ENCODE measurements around the gene MCFD2.
"Not testable (repeated sequence)": the region's sequence is repeated elsewhere in the genome, so short reads cannot be mapped to it uniquely, and the experiment has no call there.

MCFD2 gene

DNA sequence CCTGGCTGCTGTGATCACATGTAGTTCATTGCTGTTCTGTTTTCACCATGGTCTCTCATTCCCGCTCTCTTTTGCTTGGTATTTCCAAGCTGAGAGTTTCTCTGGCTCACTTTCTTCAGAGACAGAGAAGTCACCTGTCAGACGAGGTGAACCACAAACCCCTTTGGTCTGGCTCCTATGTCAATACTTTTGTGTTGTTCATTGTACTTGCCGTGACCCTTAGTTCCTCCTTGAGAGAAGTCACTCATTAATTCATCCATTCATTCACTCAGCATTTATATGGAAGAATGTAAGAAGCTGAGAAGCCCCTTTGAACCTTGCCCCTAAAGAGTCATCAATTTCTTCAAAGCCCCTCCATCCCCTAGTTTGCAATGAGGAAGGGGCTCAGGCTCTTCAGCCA is 15.2 kb downstream of the MCFD2 start:
- DNase-seq, result no peak

DNA sequence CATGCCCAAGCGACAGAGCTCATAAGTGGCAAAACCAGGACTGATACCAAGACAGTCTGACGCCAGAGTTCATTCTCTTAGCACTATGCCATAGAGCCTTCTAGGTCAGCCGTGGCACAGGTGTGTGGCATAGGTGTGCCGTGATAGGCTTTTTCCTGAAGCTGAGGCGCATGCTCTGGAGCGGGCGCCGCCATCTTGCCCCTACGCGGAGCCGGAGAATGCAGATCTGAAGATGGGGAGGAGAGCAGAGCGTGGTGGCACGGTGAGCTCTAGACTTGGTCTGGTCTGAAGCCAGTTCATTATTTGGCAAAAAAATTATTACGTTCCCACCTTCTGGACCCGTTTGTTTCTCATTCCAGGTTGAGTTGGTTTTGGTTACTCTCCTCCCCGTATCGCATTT is 16.6 kb downstream of the MCFD2 start:
- no peak for DNase-seq

DNA sequence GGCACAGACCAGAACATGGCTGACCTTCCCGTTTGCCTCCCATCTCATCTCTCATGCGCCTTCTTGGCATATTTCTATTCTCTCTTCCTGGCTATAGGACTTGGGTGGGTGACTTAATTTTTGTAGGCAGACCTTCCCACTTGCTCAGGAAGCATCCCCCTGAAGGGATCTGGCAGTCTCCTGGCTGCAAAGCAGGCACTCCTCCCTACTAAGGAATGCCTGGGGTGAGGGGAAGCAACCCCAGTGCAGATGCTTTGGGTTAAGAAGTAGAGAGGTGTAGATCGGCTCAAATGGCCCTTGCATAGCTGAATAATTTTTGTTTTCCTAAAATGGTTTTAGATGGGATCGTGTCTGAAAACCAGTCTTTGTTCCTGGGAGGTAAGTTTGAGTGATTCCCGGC is 17.6 kb downstream of the MCFD2 start:
- DNase-seq, result no peak

DNA sequence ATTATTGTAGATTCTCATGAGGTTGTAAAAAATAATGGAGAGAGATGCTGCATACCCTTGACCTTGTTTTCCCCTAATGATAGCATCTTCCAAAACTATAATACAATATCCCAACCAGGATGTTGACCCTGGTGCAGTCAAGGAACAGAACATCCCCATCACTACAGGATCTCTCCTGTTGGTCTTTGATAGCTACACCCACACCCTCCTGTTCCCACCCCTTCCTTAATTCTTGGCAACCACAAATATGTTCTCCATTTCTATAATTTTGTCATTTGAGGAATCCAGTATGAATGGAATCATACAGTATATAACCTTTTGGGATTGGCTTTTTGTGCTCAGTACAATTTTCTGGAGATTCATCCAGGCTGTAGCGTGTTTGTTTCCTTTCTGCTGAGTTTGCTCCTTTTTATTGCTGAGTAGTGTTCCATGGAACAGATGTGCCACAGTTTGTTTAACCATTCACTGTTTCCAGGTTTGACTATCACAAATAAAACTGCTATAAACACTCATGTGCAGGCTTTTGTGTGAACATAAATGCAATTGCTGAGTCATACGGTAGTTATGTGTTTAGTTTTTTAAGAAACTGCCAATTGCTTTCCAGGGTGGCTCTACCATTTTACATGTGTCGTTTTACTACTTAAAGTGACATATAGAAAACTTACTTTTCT is 22.2 kb downstream of the MCFD2 start:
- no peak for DNase-seq

DNA sequence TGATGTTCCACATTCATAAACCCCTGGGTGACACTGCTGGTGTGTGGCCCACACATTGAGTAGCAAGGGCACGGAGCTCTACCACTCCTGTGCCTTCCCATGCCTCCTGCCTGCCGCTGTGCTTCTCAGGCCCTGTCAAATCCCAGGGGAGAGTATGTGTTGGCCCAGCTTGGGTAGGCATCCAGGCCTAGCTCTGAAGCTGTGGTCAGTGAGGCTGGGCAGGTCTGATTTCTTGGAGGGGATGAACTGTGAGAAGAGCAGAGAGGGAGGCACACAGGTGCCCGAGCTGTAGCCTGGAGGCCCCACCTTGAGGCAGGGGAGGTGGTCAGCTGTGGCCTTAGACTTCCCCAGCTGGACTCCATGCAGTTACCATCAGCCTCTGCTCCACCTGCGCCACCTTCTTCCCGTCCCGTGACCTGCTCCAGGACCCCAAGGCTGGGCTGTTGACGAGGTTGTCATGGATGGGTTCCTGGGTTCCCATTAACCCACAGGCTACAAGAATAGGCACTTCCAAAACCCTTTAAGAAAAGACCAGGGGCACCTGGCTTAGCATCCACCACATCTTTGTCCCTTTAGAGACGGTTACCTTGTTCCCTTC is 23.6 kb downstream of the MCFD2 start:
- no peak for DNase-seq

DNA sequence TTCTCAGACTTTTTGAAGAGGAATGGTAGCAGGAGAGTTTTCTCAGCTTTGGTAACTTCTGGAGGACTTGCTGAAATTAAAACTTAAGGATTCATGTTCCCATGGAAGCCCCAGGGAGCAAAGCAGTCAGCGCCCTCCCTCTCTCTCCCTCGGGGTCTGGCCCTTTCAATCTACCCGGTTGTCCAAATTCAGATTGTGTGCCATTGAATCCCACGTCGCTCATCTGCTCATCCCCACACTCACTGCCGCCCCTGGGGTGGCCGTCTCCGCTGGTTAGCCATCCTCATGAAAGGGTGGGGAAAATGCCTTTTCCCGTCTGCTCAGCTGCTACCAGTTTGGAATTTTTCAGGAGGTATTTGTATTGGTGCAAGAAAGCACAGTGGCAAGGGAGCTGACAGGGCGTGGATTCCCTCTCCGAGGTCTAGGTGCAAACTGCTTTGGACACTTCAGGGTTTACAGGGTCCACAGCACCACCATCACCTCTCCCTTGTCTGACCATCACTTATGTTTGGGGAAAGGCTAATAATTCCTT is 27.1 kb downstream of the MCFD2 start:
- no peak for DNase-seq

DNA sequence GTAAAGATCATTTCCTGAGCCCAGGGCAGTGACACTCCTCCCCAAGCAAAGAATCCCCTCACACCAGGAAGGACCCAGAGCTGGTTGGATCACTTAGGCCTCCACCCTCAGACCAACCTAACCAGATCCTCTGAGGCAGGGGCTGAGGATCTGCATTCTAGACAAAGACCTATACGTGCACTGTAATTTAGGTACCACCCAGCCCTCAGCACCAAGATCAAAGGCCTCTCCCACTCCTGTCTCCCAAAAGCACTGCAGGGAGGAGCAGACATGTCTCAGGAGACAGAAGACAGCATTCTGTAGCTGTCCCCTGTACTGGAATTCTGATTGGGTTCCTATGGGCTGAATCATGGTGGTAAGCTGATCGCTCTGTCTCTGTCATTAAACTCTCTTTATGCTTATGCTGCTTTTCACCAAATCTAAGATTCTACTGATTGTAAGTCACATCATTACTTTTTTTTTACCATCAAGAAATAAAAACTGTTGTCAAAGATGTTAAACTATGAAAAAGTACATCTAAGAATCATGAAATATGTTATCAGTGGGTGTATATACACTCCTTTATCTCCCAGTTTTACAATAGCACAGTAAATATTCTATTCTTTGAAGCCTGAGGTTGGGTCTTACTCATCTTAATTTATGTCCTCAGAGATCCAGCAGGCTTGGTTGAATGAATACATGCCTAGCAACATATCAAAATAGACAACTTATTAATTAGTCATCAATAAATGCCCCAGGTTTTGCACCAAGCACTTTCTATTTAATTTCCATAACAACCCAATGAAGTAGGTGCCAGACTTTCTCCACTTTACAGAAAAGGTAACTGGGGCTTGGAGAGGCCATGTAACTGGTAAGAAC is 28.3 kb downstream of the MCFD2 start:
- no peak for DNase-seq

DNA sequence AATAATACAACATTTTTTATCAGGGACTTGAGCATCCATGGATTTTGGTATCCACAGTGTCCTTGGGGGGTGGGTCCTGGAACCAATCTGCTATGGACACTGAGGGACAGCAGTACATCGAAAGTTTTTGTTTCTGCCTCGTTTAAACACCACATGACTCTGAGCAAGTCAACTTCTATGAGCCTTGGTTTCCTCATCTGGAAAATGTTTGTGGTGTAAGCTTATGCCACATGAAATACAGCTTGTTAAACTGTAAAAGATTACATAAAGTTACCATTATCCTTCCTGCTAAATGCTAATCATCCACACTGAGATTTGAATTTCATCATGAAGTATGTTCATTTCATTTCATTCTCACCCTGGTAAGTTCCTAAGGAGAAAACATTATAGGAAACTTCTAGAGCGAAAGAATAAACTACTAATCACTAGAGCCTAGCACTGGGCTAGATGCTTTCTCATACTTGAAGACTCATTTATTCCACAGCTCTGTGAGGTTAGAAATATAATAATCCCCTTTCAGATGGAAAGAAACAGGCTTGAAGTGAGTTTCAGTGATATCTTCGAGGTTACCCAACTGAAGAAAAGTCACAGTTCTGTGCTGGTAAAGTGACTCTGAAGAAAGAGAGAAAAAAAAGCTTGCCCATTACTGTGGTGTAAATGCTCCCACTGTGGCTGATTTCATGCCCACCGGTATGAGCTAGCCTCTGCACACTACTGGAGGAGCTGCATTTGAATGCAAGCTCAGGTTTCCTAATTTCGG is 29.2 kb downstream of the MCFD2 start:
- no peak for DNase-seq

DNA sequence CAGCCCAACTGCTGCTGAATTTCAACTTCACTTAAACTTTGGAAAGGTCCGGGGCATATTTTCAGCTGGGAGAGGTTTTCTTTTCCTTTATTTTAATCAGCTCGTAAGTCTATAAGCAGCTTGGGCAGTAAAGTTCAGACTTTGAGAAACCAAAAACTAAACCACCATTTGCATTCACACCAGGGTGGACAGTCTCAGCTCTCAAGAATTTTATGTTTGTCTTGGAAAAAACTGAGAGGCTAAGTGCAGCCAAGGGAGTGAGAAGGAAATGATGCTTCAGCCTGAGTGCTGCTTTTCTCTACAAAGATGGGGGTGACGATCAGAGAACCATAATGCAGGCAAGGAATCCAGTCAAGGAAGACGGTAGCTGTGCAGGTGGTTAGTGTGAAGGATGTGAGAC is 30.2 kb downstream of the MCFD2 start:
- DNase-seq, result no peak

DNA sequence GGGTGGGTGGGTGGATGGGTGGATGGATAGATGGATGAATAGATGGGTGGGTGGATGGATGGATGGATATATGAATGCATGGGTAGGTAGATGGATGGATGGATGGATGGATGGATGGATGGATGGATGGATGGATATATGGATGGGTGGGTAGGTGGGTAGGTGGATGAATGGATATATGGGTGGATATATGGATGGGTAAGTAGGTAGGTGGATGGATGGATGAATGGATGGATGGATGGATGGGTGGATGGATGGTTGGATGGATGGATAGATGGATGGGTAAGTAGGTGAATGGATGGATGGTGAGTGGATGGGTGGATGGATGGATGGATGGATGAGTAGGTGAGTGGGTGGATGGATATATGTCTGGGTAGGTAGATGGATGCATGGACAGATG is 36.1 kb downstream of the MCFD2 start:
- no peak for DNase-seq

DNA sequence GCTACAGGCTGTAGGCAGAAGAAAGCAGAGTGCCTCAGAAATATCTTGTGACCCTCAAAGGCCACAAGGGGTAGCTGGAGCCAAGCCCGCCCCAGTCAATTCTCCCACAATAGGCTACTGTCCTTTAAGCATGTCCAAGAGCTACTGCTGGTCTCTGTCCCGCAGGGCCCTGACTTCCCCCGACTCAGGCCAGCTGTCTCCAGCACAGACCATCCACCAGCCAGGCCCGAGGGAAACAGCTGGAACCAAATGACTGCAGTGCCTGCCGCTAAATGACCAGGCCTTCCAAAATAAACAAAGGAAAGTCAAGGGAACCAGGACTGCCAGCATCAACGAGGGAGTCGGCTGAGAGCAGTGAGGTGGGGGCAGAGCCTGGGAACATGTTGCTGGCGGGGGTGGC is 36.7 kb downstream of the MCFD2 start:
- no peak for DNase-seq

DNA sequence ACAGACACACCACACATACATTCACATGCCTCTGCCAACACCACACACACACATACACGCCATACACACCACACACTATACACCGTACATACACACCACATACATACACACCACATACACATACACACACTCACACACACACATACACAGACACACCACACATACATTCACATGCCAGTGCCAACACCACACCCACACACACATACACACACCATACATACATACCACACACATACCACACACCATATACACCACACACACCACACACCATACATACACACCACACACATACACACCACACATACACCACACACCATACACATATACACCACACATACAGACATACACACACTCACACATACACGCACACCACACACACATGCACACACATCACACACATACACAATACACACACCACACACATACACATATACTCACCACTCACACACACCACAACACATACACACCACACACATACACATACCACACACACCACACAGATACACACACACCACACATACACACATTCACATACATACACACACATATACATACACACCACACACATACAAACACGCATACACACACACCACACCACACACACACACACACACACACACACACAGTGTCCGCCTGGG is 37.2 kb downstream of the MCFD2 start:
- no peak for DNase-seq

DNA sequence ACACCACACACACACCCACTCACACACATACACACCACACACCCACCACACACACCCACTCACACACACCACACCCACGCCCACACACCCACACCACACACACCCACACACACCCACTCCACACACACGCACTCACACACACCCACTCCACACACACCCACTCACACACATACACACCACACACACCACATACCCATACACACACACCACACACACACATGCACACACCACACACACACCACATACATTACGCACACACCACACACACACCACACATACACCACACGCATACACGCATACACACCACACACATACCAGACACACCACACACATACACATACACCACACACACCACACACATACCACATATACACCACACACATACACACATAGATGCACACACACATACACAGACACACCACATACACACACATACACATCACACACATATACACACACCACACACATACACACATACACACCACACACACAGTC is 37.9 kb downstream of the MCFD2 start:
- DNase-seq, result no peak

DNA sequence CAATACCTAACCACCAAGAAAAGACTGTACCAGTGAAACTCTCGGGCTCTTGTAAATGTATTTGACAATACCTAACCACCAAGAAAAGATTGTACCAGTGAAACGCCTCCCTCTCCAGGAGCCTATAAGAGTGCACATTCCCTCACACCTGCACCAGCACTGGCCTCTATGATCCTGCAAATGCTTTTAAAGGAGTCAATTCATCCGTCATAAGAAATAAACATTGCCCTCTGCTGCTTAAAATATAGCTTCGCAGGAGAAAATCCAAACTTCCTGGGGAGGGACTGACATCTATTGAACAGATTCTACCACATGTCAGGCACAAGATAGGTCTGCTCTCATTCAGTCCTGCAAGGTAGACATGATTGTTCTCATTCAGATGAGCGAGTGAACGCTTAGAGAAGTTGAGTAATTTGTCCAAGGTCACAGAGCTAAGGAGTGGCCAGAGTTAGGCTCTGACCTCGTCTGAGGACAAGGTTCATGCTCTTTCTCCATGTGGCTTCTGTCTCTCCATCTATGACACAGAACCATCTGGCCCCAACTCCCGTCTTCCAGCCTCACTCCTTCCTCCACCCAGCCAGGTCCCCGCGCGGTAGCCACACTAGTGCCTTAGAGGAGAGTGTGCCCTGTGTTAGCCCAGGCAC is 38.7 kb downstream of the MCFD2 start:
- DNase-seq, result peak; percentile 23

DNA sequence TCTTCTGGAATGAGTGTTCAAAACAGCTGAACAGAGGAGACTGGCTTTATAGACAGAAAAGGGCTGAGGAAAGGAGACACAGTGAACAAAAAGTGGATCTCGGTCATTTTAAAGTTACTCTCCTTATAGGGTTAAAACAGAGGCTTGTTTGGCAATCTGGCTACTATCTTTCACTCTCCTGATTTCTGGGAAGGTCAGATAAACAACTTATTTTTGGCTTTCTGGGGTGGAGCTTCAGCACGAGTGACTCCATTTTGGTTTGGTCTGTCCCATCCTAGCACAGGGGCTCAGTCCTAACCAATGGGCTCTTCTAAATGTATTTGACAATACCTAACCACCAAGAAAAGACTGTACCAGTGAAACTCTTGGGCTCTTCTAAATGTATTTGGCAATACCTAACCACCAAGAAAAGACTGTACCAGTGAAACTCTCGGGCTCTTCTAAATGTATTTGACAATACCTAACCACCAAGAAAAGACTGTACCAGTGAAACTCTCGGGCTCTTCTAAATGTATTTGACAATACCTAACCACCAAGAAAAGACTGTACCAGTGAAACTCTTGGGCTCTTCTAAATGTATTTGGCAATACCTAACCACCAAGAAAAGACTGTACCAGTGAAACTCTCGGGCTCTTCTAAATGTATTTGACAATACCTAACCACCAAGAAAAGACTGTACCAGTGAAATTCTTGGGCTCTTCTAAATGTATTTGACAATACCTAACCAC is 39.5 kb downstream of the MCFD2 start:
- DNase-seq, result not testable (repeated sequence)

DNA sequence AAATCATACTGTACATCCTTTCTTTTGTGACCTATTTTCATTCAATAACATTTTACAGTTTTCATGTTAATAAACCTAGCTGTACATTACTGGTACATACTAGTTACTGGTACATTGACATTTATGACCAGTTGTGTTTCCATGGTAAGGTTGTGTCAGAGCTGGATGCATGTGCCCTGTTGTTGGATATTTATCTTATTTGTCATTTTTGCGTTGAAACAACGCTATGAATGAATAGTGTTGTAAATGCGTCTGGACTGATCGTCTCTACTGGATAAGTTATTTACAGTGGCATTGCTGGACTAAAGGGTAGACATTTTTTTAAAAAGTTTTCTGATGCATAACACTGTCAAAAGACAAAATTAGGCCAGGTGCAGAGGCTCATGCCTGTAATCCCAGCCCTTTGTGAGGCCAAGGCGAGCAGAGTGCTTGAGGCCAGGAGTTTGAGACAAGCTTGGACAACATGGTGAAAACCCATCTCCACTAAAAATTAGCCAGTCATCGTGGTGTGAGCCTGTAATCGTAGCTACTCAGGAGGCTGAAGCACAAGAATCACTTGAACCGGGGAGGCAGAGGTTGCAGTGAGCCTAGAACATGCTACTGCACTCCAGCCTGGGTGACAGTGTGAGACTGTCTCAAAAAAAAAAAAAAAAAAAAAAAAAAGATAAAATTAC is 40.2 kb downstream of the MCFD2 start:
- DNase-seq, result no peak

DNA sequence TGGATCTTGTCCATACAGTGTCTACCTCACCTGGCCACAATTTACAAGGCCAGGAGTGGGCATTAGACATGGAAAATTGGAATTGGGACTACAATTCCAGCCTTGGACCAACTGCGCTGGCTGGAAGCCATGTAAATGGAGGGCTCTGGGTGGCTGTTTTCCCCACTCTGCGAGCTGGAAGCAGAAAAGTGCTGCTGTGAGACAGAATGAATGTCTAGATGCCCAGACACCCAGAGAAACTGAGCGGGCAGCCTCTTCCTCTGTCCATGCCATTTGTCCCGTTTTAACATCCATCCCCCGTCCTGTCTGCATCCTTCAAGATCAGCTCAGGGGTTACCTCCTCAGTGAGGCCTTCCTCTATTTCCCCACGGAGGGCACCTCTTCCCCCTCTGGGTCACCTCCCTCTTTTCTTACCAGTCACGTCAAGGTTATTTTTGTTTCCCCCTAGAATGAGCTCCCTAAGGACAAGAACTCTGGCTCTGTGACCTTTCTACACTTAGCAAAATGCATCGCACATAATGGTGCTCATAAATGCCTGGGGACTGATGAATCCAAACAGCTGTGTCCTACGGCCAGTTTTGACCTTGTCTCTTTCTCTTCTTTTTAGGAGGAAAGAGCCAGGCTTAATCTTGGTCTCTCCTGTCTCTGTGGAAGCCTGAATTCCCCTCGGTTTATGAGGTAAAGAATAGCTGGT is 41.2 kb downstream of the MCFD2 start:
- DNase-seq, result no peak

DNA sequence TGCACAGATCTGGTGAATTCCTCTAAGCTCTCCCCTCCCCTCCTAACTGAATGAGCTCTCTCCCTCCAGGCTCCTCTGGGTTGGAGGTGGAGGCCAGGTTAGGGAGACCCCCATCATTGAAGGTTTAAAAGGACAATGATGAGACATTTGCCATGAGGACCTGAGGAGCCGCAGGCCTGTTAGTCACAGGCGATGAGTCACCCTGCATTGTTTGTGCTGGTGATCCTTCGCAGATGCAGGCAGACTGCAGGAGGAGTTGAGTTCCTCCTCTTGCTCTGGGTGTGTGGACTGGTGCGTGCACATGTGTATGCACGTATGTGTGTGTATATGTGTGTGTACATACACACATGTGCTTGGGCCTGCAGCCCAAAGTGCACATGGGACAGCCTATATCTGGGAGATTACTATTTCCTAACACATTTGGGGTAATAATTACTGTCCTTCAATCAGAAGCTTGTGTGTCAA is 42.0 kb downstream of the MCFD2 start:
- peak; percentile 76 for DNase-seq

DNA sequence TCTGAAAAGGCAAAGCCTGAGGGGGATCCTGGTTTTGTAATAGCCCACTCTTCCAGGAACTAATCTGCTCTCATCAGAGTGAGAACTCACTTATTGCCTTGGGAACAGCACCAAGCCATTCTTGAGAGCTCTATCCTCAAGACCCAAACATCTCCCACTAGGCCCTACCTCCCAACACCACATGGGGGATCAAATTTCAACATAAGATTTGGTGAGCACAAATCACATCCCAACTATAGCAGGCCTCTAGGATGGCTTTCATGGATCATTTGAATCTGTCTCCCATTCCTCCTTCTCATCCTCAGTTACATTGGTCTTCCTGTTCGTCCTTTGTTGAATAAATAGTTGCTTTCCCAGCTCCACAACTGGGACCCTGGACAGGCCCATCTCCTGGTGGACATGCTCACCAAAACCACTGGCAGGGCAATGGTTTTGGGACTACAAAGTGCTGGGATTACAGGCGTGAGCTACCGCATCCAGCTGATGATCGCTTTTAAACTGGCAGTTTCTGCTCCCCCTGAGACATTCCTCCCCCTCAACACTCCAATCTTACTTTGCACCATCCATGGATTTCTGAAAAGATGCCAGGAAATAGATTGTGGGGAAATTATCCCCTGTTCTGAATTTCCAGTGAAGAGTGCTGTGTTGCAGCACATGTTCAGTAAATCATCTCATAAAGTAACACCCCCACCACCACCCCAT is 42.6 kb downstream of the MCFD2 start:
- no peak for DNase-seq
